HepG2 (cell line): Measurements from ENCODE around the gene MGST2. TPM values are rescaled to one million over a fixed set of nuclear protein-coding genes. Genes with fewer than 3 reads are reported as not detected.

Experiments used
- ELF4 ChIP-seq: sonication (generic); formaldehyde crosslinking; IDR thresholded peaks from 2 replicates; pipeline ENCODE4 v1.5.0; 2020; ENCODE audit warnings: missing genetic modification reagents, mild to moderate bottlenecking, moderate library complexity, borderline replicate concordance
- KDM6A ChIP-seq: IDR thresholded peaks from 2 replicates; pipeline ENCODE4 v1.6.1; 2016; ENCODE audit warnings: low read depth
- KLF6 ChIP-seq: IDR thresholded peaks from 2 replicates; pipeline ENCODE4 v1.8.0; 2016; ENCODE audit warnings: missing biosample characterization, missing genetic modification reagents
- MEIS2 ChIP-seq: sonication (generic); formaldehyde crosslinking; IDR thresholded peaks from 2 replicates; pipeline ENCODE4 v1.9.0; 2021; ENCODE audit warnings: mild to moderate bottlenecking, missing genetic modification reagents
- ONECUT2 ChIP-seq: sonication (generic); formaldehyde crosslinking; IDR thresholded peaks from 2 replicates; pipeline ENCODE4 v1.4.0; 2020; ENCODE audit warnings: missing genetic modification reagents
- REPIN1 ChIP-seq: sonication (generic); formaldehyde crosslinking; IDR thresholded peaks from 2 replicates; pipeline ENCODE4 v1.8.0; 2022; ENCODE audit warnings: missing genetic modification reagents, low read depth, mild to moderate bottlenecking, borderline replicate concordance
- SATB2 ChIP-seq: sonication (generic); formaldehyde crosslinking; IDR thresholded peaks from 2 replicates; pipeline ENCODE4 v1.5.0; 2020; ENCODE audit warnings: missing genetic modification reagents
- TBL1XR1 ChIP-seq: fragments of 150-350 bp; IDR thresholded peaks from 2 replicates; pipeline ENCODE4 v1.6.1; 2014; ENCODE audit warnings: borderline replicate concordance, low read length; ENCODE audit not compliant: partially characterized antibody
- ZMYM2 ChIP-seq: sonication (generic); formaldehyde crosslinking; IDR thresholded peaks from 2 replicates; pipeline ENCODE4 v1.8.0; 2022; ENCODE audit warnings: mild to moderate bottlenecking, missing genetic modification reagents
- ZNF24 ChIP-seq: fragments of 450-650 bp; IDR thresholded peaks from 2 replicates; pipeline ENCODE4 v1.6.1; 2017; ENCODE audit warnings: antibody characterized with exemption, mild to moderate bottlenecking
- polyA plus RNA-seq, 8 experiments: library from polyadenylated mRNA; depleted of rRNA in 3 of 8; stranded (reverse) in 7 of 8; unstranded in 1 of 8; fragments of >200 nt; fragmentation: Illumina TruSeq in 4 of 8; extraction: Trizol in 4 of 8; gene quantifications; 2 replicates each; pipeline versions ENCODE4 v1.2.1 to v1.2.3, GENCODE V29; 2011 to 2016; ENCODE audit warnings: low read depth in 4 of 8, missing spikeins in 1 of 8, mixed read lengths in 1 of 8; ENCODE audit not compliant: insufficient read depth in 1 of 8
- total RNA-seq, 5 experiments: library from RNA; depleted of rRNA; stranded (reverse); fragments of >200 nt; fragmentation: Illumina TruSeq; extraction: Trizol; gene quantifications; 2 replicates each; pipeline ENCODE4 v1.2.3, GENCODE V29; 2016; ENCODE audit warnings: low read depth in 1 of 5
- TF ChIP-seq, protein P1 (sequence below): sonication (generic); formaldehyde crosslinking; IDR thresholded peaks from 2 replicates; pipeline ENCODE4 v1.4.0; 2020; ENCODE audit warnings: missing genetic modification reagents, mild to moderate bottlenecking, borderline replicate concordance
- TF ChIP-seq, protein P2 (sequence below): sonication (generic); formaldehyde crosslinking; IDR thresholded peaks from 2 replicates; pipeline ENCODE4 v1.8.0; 2022; ENCODE audit warnings: mild to moderate bottlenecking, missing genetic modification reagents, borderline replicate concordance
- TF ChIP-seq, protein P3 (sequence below): sonication (generic); formaldehyde crosslinking; IDR thresholded peaks from 2 replicates; pipeline ENCODE4 v1.5.1; 2020; ENCODE audit warnings: missing genetic modification reagents, mild to moderate bottlenecking, borderline replicate concordance
- TF ChIP-seq, protein P4 (sequence below): sonication (generic); formaldehyde crosslinking; IDR thresholded peaks from 2 replicates; pipeline ENCODE4 v1.4.0; 2020; ENCODE audit warnings: missing genetic modification reagents
- TF ChIP-seq, protein P5 (sequence below): IDR thresholded peaks from 2 replicates; pipeline ENCODE4 v1.6.1; 2016; ENCODE audit warnings: missing genetic modification reagents, missing compliant biosample characterization
- TF ChIP-seq, protein P6 (sequence below): sonication (generic); formaldehyde crosslinking; IDR thresholded peaks from 2 replicates; pipeline ENCODE4 v1.8.0; 2022; ENCODE audit warnings: mild to moderate bottlenecking, missing genetic modification reagents, moderate library complexity

MGST2 gene
- total and polyA plus RNA-seq, 2 of the 13 experiments (the other 11 are each of a cell fraction or from before 2014, with no cell fraction given): 205 to 416 TPM

DNA sequence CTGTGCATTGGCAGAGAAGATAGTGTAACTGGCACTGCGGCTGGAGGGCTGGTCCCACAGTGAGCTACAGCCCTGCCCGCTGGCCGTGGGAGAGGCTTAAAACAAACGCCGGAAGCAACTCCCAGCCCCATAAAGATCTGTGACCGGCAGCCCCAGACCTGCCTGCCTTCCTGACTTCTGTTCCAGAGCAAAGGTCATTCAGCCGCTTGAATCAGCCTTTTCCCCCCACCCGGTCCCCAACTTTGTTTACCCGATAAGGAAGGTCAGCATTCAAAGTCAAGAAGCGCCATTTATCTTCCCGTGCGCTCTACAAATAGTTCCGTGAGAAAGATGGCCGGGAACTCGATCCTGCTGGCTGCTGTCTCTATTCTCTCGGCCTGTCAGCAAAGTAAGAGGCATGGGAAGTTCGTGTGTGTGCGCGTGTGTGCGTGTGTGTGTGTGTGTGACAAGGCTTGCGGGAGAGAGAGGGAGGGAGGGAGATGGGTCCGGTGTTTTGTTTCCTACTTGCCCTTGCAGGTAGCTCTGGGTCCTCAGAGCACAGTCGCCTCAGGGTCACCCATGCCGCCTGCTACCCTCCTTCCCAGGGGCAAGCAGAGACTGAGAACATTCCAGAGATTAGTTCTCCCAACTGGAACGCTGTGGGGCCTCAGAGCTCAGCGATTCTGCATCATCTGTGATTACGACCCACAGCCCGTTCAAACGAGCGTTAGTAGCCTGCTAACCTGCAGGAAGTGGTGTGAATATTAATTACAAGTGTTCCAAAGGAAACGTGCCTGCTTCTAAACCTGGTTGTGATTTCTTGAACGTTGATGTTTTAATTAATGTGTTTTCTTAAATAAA lies at the start of gene MGST2 (continued):
- TF ChIP-seq, protein P1, sequence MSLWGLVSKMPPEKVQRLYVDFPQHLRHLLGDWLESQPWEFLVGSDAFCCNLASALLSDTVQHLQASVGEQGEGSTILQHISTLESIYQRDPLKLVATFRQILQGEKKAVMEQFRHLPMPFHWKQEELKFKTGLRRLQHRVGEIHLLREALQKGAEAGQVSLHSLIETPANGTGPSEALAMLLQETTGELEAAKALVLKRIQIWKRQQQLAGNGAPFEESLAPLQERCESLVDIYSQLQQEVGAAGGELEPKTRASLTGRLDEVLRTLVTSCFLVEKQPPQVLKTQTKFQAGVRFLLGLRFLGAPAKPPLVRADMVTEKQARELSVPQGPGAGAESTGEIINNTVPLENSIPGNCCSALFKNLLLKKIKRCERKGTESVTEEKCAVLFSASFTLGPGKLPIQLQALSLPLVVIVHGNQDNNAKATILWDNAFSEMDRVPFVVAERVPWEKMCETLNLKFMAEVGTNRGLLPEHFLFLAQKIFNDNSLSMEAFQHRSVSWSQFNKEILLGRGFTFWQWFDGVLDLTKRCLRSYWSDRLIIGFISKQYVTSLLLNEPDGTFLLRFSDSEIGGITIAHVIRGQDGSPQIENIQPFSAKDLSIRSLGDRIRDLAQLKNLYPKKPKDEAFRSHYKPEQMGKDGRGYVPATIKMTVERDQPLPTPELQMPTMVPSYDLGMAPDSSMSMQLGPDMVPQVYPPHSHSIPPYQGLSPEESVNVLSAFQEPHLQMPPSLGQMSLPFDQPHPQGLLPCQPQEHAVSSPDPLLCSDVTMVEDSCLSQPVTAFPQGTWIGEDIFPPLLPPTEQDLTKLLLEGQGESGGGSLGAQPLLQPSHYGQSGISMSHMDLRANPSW (CRISPR knock-in tag): peak; percentile 64; the same call in 1 of the 2 replicates
- 0 out of 2 replicates have a peak, but pooled peaks have one; percentile 39 for TF ChIP-seq ZNF24
- no peak; the same call in 1 of the 2 replicates for TF ChIP-seq ONECUT2 (CRISPR knock-in tag)
- TF ChIP-seq, protein P2, sequence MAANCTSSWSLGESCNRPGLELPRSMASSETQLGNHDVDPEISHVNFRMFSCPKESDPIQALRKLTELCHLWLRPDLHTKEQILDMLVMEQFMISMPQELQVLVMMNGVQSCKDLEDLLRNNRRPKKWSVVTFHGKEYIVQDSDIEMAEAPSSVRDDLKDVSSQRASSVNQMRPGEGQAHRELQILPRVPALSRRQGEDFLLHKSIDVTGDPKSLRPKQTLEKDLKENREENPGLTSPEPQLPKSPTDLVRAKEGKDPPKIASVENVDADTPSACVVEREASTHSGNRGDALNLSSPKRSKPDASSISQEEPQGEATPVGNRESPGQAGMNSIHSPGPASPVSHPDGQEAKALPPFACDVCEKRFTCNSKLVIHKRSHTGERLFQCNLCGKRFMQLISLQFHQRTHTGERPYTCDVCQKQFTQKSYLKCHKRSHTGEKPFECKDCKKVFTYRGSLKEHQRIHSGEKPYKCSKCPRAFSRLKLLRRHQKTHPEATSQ (CRISPR knock-in tag): peak; percentile 72; the same call in 1 of the 2 replicates
- TF ChIP-seq, protein P3, sequence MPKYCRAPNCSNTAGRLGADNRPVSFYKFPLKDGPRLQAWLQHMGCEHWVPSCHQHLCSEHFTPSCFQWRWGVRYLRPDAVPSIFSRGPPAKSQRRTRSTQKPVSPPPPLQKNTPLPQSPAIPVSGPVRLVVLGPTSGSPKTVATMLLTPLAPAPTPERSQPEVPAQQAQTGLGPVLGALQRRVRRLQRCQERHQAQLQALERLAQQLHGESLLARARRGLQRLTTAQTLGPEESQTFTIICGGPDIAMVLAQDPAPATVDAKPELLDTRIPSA (CRISPR knock-in tag): no peak
- TF ChIP-seq, protein P4, sequence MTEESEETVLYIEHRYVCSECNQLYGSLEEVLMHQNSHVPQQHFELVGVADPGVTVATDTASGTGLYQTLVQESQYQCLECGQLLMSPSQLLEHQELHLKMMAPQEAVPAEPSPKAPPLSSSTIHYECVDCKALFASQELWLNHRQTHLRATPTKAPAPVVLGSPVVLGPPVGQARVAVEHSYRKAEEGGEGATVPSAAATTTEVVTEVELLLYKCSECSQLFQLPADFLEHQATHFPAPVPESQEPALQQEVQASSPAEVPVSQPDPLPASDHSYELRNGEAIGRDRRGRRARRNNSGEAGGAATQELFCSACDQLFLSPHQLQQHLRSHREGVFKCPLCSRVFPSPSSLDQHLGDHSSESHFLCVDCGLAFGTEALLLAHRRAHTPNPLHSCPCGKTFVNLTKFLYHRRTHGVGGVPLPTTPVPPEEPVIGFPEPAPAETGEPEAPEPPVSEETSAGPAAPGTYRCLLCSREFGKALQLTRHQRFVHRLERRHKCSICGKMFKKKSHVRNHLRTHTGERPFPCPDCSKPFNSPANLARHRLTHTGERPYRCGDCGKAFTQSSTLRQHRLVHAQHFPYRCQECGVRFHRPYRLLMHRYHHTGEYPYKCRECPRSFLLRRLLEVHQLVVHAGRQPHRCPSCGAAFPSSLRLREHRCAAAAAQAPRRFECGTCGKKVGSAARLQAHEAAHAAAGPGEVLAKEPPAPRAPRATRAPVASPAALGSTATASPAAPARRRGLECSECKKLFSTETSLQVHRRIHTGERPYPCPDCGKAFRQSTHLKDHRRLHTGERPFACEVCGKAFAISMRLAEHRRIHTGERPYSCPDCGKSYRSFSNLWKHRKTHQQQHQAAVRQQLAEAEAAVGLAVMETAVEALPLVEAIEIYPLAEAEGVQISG: peak; percentile 62; the same call in 1 of the 2 replicates
- peak; percentile 58 for TF ChIP-seq TBL1XR1
- TF ChIP-seq KDM6A: no peak; the same call in 1 of the 2 replicates
- peak; percentile 59; the same call in 1 of the 2 replicates for TF ChIP-seq ZMYM2
- TF ChIP-seq, protein P5, sequence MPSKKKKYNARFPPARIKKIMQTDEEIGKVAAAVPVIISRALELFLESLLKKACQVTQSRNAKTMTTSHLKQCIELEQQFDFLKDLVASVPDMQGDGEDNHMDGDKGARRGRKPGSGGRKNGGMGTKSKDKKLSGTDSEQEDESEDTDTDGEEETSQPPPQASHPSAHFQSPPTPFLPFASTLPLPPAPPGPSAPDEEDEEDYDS: peak; percentile 86
- TF ChIP-seq ELF4 (CRISPR knock-in tag): peak; percentile 89
- TF ChIP-seq KLF6 (CRISPR knock-in tag): peak; percentile 54; the same call in 1 of the 2 replicates
- peak; percentile 88 for TF ChIP-seq REPIN1 (CRISPR knock-in tag)
- TF ChIP-seq, protein P6, sequence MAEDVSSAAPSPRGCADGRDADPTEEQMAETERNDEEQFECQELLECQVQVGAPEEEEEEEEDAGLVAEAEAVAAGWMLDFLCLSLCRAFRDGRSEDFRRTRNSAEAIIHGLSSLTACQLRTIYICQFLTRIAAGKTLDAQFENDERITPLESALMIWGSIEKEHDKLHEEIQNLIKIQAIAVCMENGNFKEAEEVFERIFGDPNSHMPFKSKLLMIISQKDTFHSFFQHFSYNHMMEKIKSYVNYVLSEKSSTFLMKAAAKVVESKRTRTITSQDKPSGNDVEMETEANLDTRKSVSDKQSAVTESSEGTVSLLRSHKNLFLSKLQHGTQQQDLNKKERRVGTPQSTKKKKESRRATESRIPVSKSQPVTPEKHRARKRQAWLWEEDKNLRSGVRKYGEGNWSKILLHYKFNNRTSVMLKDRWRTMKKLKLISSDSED (CRISPR knock-in tag): no peak
- 0 out of 2 replicates have a peak, but pooled peaks have one; percentile 66 for TF ChIP-seq SATB2
- peak; percentile 66; the same call in 1 of the 2 replicates for TF ChIP-seq MEIS2 (CRISPR knock-in tag)
